OCI-M1 (cell line): ENCODE results near the gene NRG4.
"Not testable (repeated sequence)": the region's sequence is repeated elsewhere in the genome, so short reads cannot be mapped to it uniquely, and the experiment has no call there.

Experiments used
- DNase-seq: peaks from one replicate; lab custom pipeline; 2025; lab: John Stamatoyannopoulos, UW

The NRG4 gene

GRCh38 chr15:75992897-75993296, 19.3 kb downstream of the NRG4 start:
- no peak for DNase-seq

- no peak for DNase-seq
These were observed 22.3 kb downstream of the NRG4 start for GRCh38 chr15:75989875-75990274.

- DNase-seq = no peak
These were observed 23.2 kb downstream of the NRG4 start for GRCh38 chr15:75989045-75989444.

- DNase-seq = no peak
These were observed 26.3 kb downstream of the NRG4 start for GRCh38 chr15:75985971-75986370.

GRCh38 chr15:75984706-75985105, 27.5 kb downstream of the NRG4 start:
- not testable (repeated sequence) for DNase-seq

- peak; percentile 13 for DNase-seq
These were observed 29.8 kb downstream of the NRG4 start for GRCh38 chr15:75982468-75982867.

GRCh38 chr15:75981149-75981815, 30.9 kb downstream of the NRG4 start:
- DNase-seq = no peak

- DNase-seq = not testable (repeated sequence)
These were observed 35.5 kb downstream of the NRG4 start for GRCh38 chr15:75976766-75977165.

- peak; percentile 4 for DNase-seq
These were observed 46.2 kb downstream of the NRG4 start for GRCh38 chr15:75966073-75966472.

GRCh38 chr15:75961331-75961730, 50.9 kb downstream of the NRG4 start:
- DNase-seq = no peak

GRCh38 chr15:75955720-75956119, 56.5 kb downstream of the NRG4 start:
- peak; percentile 4 for DNase-seq

GRCh38 chr15:75952525-75952924, 59.7 kb downstream of the NRG4 start:
- no peak for DNase-seq

- no peak for DNase-seq
These were observed 63.4 kb downstream of the NRG4 start for GRCh38 chr15:75948761-75949296.

GRCh38 chr15:75947092-75947491, 65.1 kb downstream of the NRG4 start:
- DNase-seq = no peak

- no peak for DNase-seq
These were observed 66.3 kb downstream of the NRG4 start for GRCh38 chr15:75945953-75946352.

GRCh38 chr15:75943713-75944215, 68.5 kb downstream of the NRG4 start:
- peak; percentile 4 for DNase-seq

GRCh38 chr15:75943246-75943645, 69.0 kb downstream of the NRG4 start:
- DNase-seq = no peak

GRCh38 chr15:75942464-75942863, 69.8 kb downstream of the NRG4 start:
- DNase-seq = no peak

- DNase-seq = no peak
These were observed 81.4 kb downstream of the NRG4 start for GRCh38 chr15:75930866-75931265.

- DNase-seq = no peak
These were observed 82.2 kb downstream of the NRG4 start for GRCh38 chr15:75929799-75930565.

- DNase-seq = peak; percentile 65
These were observed 83.3 kb downstream of the NRG4 start for GRCh38 chr15:75928680-75929608.

- no peak for DNase-seq
These were observed 84.6 kb downstream of the NRG4 start for GRCh38 chr15:75927601-75928000.
